Tibial artery (tissue), 4 donors: ENCODE data around the gene SSRP1.
"Not testable (repeated sequence)": the region's sequence is repeated elsewhere in the genome, so short reads cannot be mapped to it uniquely, and the experiment has no call there.

ENCODE experiments used
- DNase-seq, 2 donors: peaks; one replicate each; pipeline ENCODE4 v3.0.0-alpha.2; 2019
- H3K27ac ChIP-seq, 2 donors: fragments of 200-600 bp; sonication (generic) in 1 of 2; 1 replicate in 1 of 2; 2 replicates in 1 of 2; pipeline ENCODE4 v1.5.1; 2018 to 2019; ENCODE audit warnings: mild to moderate bottlenecking in 1 of 2
- H3K27me3 ChIP-seq, 2 donors: fragments of 200-600 bp; sonication (generic) in 1 of 2; one replicate each; pipeline versions ENCODE4 v1.5.1 to v1.6.0; 2016 to 2019
- H3K36me3 ChIP-seq, 3 donors: fragments of 200-600 bp; sonication (generic) in 2 of 3; one replicate each; pipeline ENCODE4 v1.5.1; 2016 to 2019; ENCODE audit warnings: mild to moderate bottlenecking in 2 of 3
- H3K4me1 ChIP-seq, 4 donors: fragments of 200-600 bp; sonication (generic) in 2 of 4; 1 replicate in 3 of 4; 2 replicates in 1 of 4; pipeline ENCODE4 v1.5.1; 2016 to 2019
- H3K4me3 ChIP-seq, 2 donors: fragments of 200-600 bp; sonication (generic) in 1 of 2; 1 replicate in 1 of 2; 2 replicates in 1 of 2; pipeline ENCODE4 v1.5.1; 2018 to 2019; ENCODE audit warnings: mild to moderate bottlenecking in 2 of 2
- H3K9me3 ChIP-seq, 3 donors: fragments of 200-600 bp; sonication (generic) in 1 of 3; one replicate each; pipeline ENCODE4 v1.5.1; 2016 to 2019
- intact Hi-C: fragments of 100-400 bp; cut with DNase I; formaldehyde crosslinking; loops from one replicate; pipeline ENCODE4 v1.15.0; 2023; ENCODE audit warnings: low total_unique reads
- TF ChIP-seq, protein P1 (sequence below), 2 experiments: fragments of 200-600 bp in 1 of 2; fragments of 450-650 bp in 1 of 2; IDR thresholded peaks; one replicate each; pipeline ENCODE4 v1.5.1; 2017 to 2019; ENCODE audit warnings: antibody characterized with exemption in 2 of 2, mild to moderate bottlenecking in 1 of 2, moderate library complexity in 1 of 2

SSRP1 gene

GRCh38 chr11:57294225-57295131 lies 41.2 kb downstream of the SSRP1 start:
- Histone ChIP-seq H3K27me3 (no peaks in the 10 kb centered on the region), H3K9me3 (peaks cover 3 to 6% (median 4%) of the 10 kb centered on the region in 3 donors), H3K27ac (no peak overlapping the region), H3K4me3 (no peak overlapping the region), H3K36me3 (peaks cover 13 to 30% (median 25%) of the 10 kb centered on the region in 3 donors), H3K4me1 (peaks cover 0 to 20% (median 14%) of the 10 kb centered on the region in 4 donors)
- intact Hi-C loops = no loop called here
- DNase-seq = no peak
- TF ChIP-seq, protein P1, sequence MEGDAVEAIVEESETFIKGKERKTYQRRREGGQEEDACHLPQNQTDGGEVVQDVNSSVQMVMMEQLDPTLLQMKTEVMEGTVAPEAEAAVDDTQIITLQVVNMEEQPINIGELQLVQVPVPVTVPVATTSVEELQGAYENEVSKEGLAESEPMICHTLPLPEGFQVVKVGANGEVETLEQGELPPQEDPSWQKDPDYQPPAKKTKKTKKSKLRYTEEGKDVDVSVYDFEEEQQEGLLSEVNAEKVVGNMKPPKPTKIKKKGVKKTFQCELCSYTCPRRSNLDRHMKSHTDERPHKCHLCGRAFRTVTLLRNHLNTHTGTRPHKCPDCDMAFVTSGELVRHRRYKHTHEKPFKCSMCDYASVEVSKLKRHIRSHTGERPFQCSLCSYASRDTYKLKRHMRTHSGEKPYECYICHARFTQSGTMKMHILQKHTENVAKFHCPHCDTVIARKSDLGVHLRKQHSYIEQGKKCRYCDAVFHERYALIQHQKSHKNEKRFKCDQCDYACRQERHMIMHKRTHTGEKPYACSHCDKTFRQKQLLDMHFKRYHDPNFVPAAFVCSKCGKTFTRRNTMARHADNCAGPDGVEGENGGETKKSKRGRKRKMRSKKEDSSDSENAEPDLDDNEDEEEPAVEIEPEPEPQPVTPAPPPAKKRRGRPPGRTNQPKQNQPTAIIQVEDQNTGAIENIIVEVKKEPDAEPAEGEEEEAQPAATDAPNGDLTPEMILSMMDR (IDR thresholded peaks at IDR 0.05) = no peak

GRCh38 chr11:57290288-57290687 lies 45.4 kb downstream of the SSRP1 start:
- H3K27me3 ChIP-seq = no peaks in the 10 kb centered on the region
- H3K36me3 ChIP-seq = no peaks in the 10 kb centered on the region
- no peak overlapping the region for H3K4me3 ChIP-seq
- DNase-seq = no peak
- TF ChIP-seq, protein P1 (IDR thresholded peaks at IDR 0.05) = no peak
- H3K4me1 ChIP-seq = peaks cover 0 to 18% (median 11%) of the 10 kb centered on the region in 4 donors
- no peak overlapping the region for H3K27ac ChIP-seq
- no peaks in the 10 kb centered on the region for H3K9me3 ChIP-seq
- intact Hi-C loops = no loop called here

DNA sequence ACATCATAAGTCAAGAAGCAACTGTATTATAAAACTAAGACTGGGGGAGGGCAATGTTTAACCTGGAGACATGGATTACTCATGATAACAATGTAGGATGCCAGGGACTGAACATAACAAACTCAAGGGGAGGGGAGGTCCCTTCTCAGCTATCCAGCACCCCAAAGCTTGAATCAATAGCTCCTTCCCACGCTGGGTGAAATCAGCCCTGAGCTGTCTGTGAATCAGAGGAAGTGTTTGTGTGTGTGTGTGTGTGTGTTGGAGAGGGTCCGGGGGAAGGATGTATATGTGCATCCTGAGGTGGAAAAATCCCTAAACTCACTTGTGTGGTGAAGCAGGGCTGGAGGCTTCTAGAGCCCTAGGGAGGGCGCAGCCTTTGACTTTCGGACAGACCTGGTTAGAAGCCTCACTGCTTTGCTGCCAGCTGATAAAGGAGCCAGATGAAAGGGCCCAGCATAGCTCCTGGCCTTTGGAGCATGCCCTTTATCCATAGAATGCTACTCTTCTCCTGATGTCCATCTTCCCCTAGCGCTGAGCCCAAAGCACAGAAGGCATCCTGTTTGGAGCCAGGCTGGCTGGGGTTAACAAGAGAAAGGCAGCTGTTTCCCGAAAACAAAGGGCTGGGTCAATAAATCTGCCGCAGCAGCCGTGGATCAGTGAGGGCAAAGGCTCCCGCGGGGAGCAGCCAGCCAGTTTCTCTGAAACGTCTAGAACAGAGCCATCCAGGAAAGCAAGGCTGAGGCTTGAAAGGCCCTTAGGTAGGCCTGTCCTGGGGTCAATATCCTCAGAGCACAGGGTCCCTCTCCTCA lies 46.7 kb downstream of the SSRP1 start:
- TF ChIP-seq, protein P1 (IDR thresholded peaks at IDR 0.05) = no peak

GRCh38 chr11:57287884-57288283 lies 47.8 kb downstream of the SSRP1 start:
- Histone ChIP-seq H3K36me3 (no peaks in the 10 kb centered on the region), H3K9me3 (no peaks in the 10 kb centered on the region), H3K27me3 (no peaks in the 10 kb centered on the region), H3K27ac (no peak overlapping the region), H3K4me1 (peaks cover 0 to 2% (median 0%) of the 10 kb centered on the region in 4 donors), H3K4me3 (no peak overlapping the region)
- intact Hi-C loops = no loop called here
- DNase-seq = no peak
- TF ChIP-seq, protein P1 (IDR thresholded peaks at IDR 0.05) = no peak

More for the DNA sequence above, 46.7 kb downstream of the SSRP1 start:
- Histone ChIP-seq H3K27me3 (no peaks in the 10 kb centered on the region), H3K36me3 (no peaks in the 10 kb centered on the region), H3K4me1 (peaks cover 0 to 9% (median 0%) of the 10 kb centered on the region in 4 donors), H3K27ac (no peak overlapping the region), H3K4me3 (no peak overlapping the region), H3K9me3 (no peaks in the 10 kb centered on the region)
- intact Hi-C loops = no loop called here
- no peak for DNase-seq

DNA sequence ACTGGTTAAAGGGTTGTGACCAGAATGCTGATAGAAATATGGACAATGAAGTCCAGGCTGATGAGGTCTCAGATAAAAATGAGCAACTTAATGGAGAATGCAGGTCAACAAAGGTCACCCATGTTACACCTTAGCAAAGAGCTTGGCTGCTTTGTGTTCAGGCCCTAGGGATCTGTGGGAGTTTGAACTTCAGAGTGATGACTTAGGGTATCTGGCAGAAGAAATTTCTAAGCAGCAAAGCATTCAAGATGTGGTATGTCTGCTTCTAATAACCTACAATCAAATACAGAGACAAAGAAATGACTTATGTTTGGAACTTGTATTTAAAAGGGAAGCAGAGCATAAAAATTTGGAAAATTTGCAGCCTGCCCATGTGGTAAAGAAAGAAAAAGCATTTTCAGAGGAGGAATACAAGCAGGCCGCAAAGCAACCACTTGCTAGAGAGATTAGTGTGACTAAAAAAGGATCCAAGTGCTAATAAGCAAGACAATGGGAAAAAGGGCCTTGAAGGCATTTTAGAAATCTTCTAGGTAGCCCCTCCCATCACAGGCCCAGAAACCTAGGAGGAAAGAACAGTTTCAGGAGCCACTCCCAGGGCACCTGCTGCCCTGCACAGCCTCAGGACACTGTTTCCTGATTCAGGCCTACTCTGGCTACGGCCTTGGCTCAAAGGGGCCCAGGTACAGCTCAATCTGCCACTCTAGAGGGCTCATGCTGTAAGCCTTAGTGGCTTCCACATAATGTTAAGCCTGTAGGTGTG lies 52.3 kb downstream of the SSRP1 start:
- TF ChIP-seq, protein P1 (IDR thresholded peaks at IDR 0.05) = no peak

DNA sequence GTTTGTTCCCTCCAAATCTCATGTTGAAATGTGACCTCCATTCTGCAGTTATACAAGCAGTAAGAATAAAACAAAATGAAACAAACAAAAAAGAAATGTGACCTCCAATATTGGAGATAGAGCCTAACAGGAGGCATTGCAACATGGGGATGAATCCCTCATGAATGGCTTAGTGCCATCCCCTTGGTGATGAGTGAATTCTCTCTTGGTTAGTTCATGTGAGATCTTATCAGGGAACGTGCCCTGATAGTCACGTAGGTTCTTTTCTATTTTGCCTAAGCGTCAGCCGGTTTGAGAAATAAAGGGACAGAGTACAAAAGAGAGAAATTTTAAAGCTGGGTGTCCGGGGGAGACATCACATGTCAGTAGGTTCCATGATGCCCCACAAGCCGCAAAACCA lies 54.1 kb downstream of the SSRP1 start:
- H3K9me3 ChIP-seq, H3K27me3 ChIP-seq, DNase-seq, H3K27ac ChIP-seq, intact Hi-C loops, H3K4me3 ChIP-seq, H3K36me3 ChIP-seq: not testable (repeated sequence)
- H3K4me1 ChIP-seq = peaks cover 0 to 12% (median 4%) of the 10 kb centered on the region in 4 donors

More for the DNA sequence above, 52.3 kb downstream of the SSRP1 start:
- H3K27me3 ChIP-seq = no peaks in the 10 kb centered on the region
- no peak for DNase-seq
- no peak overlapping the region for H3K4me3 ChIP-seq
- H3K9me3 ChIP-seq = no peaks in the 10 kb centered on the region
- peaks cover 0 to under 1% (median 0%) of the 10 kb centered on the region in 4 donors for H3K4me1 ChIP-seq
- no peaks in the 10 kb centered on the region for H3K36me3 ChIP-seq
- intact Hi-C loops = no loop called here
- H3K27ac ChIP-seq = no peak overlapping the region
